DMS153 treated with DMSO at 0.1 percent for 48 hours (cell line): ENCODE measurements around the gene DNAJB12.
"Not testable (repeated sequence)": the region's sequence is repeated elsewhere in the genome, so short reads cannot be mapped to it uniquely, and the experiment has no call there.

ENCODE experiments used
- DNase-seq: peaks from one replicate; lab custom pipeline; 2025; ENCODE audit not compliant: unreplicated experiment; lab: John Stamatoyannopoulos, UW

DNAJB12 gene

DNA sequence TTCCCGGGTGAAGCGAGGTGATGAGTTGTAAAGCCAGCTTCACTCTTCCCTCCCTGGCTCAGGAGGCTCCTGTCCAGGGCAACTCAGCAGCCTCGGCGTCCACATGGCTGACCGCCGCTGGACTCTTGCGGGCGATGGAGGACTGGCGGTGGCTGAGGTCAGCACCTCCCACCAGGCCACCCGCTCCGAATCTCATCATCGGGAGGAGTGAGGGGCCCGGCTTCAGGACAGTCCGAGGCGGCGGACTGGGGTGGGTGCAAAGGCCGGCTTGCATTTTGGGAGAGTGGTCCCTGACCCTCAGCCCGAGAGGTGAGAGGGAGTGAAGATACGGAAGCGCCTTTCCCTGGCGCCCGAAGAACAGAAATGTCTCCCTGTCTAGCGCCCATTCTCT lies 759 bp downstream of the DNAJB12 start:
- no peak for DNase-seq

DNA sequence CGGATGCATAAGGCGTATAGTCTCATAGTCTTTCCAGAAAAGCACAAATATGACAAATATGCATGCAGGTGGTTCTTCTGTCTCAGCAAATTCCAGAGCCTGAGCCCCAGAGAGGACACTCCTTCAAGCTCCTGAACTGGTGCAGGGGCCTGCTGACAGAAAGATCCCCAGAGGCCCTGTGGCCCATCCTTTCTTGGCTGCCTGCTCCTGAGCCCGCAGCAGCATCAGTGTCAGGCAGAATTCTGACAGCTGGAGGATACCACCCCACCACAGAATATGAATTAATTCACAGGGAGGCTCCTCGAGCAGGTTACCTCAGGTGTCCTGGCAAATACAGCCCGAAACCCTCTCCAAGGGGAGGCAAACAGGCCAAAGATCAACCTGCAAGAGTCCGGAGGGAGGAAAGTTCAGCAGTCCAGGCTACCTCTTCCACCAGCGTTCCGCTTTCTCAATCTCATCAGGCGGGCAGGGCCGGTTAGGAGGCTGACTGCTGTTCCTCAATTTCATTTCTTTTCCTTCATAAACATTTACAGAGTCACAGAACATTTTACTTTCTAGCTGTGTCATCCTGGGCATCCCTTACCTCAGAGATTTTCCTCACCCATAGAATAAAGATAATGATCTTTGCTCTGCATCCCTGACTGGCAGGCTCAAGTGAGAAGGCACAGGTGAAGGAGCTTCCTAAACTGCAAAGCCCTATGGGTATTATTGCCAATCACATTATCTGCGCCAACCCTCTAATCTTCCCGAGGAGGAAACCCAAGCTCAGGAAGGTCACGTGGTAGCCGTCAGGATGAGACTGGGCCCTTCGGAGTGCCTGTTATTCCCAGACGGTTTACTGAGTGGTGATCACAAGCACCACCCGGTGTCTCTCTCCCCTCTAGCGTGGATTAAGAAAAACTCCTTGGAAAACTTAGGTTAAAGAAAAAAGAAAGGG lies 1.4 kb downstream of the DNAJB12 start:
- DNase-seq = no peak

DNA sequence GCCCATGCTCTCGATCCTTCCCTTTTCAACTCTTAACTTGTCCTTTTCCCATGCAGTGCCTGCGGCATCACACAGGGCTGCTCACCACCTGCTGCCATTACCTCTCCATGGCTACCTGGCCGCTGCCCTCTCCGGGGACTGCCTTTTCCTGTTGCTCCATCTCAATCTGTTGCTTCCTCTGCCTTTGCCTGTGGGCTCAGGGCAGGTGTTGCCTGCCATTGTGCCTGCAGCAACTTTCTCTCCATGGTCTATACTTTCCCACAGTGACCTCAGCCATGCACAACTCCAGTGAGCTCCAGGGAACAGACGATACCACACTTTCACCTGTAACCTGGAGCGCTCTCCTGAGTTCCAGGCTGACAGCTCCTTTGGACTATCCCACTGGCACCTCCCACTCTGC lies 3.2 kb downstream of the DNAJB12 start:
- no peak for DNase-seq

DNA sequence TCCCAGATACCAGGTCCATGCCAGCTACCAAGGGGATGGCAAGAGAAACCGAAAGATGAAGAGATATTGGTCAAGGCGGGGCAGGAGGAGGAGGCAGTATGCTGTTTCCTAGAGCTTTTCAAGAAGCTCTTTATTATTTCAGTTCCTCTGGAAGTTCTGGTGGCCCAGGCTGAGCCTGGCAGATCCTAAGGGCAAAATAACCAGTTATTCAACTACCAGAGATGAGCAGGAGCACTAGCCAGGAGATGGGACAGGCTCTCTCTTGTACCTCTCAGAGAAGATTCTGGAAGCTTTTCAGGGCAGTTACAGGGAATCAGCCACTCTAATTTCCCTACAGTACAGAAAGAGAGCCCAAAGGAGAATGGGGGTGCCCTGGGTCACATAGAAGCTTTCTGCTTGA lies 5.3 kb downstream of the DNAJB12 start:
- DNase-seq = no peak

DNA sequence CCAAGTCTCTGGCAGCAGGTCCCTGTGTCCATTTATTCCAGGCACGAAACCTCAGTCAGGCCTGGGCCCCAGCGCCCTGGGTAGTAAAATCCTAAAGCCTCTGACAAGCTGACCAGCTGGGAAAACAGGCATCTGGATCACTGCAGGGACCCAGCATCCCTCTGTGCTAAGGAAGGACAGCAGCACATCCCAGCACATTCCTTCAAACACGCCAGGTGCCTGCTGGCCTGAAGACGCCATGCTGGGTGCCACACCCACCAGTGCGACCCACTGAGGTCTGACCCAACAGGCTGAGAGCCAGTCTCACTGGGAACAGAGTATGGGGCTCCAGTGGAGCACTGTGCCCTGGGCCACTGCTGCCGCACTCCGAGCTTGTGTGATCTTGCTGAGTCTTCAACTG lies 6.4 kb downstream of the DNAJB12 start:
- no peak for DNase-seq

DNA sequence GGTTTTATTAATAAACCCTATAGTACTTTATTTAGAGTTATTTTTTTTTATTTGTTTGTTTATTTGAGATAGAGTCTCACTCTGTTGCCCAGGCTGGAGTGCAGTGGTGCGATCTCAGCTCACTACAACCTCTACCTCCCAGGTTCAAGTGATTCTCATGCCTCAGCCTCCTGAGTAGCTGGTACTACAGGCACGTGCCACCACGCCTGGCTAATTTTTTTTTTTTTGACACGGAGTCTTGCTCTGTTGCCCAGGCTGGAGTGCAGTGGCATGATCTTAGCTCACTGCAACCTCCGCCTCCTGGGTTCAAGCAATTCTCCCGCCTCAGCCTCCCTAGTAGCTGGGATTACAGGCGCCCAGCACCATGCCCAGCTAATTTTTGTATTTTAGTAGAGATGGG lies 8.6 kb downstream of the DNAJB12 start:
- not testable (repeated sequence) for DNase-seq

DNA sequence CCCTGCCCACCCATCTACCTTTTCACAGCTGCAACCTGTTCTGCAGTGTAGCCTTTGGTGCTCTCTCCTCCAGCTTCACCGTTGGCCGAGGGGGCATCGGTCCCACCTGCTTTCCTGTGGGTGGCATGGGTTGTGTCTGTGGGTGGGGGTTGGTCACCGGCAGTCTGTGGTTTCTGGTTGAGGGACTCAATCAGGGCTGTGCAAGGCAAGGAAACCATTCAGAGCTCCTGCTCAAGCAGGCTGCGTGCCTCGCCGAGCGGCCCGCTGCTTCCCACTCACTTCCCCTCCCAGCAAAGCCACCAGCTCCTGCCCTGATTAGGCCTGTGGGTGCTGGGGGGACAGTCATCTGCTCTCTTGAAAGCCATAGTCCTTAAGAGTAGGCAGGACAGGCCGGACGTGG lies 9.8 kb downstream of the DNAJB12 start:
- DNase-seq = no peak

DNA sequence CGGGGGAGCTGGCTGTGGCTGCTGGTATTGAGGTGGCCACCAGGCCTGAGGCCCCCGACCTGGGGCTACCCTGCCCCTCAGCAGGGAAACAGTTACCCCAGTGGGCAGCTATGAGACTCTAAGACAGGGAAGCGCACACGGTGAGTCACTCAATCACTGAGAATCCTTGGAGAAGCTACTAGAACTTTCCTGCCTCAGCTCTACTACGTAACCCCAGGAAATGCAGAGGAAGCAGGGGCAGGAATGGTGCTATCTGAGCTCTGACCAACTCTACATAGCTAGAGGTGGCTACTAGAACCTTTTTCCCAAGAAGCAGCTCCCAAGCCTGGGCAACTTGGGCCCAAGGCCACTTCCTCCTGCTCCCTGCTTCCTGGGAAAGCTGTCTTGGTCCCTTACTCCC lies 11.8 kb downstream of the DNAJB12 start:
- DNase-seq = no peak

DNA sequence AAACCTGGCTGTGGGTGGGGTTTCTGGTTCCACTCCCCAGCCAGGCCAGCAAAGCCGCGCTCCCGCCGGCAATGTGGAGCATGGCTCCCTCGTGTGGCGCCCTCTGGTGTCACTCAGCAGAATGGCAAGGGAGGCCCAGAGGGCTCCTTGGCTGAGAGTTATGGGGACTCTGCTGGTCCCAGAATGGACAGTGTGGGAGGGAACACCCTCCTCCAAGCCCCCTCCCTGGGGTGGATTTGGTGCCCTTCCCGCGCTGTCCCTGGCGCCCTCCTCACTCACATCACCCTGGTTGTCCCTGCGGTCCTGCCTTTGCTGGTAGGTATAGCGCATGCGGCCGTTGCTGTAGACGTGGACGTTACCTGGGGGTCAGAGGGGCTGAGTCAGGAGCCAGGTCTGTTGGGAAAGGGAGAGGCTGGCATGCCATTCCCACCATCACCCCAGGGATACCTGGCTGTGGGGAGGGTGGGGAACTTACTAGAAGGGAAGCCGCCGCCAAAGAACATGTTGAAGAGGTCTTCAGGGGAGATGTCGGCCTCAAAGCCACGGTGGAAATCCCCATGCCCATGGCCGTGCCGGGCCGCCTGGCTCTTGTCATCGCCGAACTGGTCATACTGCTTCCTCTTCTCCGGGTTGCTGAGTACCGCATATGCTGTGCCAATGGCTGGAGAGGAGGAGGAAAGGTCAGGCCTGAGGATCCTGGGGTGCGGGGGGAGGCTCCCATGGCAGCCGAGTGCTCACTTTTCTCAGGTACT lies 14.0 kb downstream of the DNAJB12 start:
- DNase-seq = no peak

DNA sequence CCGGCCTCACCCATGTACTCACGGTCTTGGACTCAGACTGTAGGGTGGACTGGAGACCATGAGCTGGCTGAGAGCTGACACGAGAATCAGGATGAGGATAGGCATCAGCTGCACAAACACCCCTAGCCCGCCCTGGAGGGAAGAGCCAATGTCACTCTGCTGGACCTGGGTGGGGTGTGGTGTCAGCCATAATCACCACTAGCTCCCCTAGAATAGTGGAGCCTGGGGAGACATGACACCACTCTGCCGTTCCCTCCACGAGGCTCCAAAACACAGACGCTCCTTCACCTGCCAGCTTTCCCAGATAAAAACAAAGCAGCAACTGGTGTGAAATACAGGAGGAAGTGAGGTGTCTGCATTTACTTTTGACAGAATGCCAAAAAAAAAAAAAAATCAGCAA lies 16.5 kb downstream of the DNAJB12 start:
- no peak for DNase-seq

DNA sequence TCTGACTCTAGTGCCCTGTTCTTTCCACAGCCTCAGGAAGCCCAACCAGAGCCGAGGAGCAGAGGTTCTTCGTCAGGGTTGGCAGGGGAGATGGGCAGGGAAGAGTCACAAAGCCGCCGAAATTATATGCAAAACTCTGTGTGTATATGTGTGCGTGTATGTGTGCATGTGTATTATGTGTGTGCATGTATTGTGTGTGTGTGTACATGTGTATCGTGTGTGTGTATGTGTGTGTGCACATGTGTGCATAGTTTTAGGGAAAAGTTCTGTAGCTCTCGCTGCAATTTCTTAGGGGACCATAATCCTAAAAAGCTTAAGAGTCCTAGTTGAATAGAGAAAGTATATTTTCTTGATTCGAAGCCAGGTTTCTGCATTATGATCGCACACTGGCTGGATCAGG lies 17.0 kb downstream of the DNAJB12 start:
- DNase-seq = no peak

DNA sequence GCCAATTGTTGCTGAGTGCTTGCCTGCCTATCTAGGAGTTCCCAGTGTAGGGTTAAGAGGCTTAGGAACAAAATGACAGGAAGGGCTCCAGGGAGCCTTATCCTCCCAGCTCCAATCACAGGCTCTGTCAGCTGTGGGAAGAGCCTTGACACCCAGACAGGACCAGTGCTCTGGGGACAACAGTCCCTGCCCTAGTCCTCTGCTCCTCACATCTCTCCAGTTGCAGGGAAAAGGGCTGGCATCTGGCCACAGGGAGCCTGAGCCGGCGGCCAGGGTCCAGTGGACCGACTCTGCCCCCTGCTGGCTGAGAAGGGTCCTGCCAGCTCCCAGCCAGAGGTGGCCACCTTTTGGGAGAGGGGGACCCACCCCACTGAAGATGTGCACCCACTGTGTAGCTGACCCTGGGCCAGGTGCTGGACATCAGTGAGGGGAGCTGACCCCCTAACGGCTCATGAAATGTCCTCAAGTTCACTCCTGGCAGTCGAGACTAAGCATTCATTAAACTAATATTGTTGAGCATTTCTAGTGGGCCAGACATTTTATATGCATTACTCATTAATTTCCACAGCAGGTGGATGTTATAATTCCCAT lies 17.6 kb downstream of the DNAJB12 start:
- DNase-seq = peak; percentile 37

DNA sequence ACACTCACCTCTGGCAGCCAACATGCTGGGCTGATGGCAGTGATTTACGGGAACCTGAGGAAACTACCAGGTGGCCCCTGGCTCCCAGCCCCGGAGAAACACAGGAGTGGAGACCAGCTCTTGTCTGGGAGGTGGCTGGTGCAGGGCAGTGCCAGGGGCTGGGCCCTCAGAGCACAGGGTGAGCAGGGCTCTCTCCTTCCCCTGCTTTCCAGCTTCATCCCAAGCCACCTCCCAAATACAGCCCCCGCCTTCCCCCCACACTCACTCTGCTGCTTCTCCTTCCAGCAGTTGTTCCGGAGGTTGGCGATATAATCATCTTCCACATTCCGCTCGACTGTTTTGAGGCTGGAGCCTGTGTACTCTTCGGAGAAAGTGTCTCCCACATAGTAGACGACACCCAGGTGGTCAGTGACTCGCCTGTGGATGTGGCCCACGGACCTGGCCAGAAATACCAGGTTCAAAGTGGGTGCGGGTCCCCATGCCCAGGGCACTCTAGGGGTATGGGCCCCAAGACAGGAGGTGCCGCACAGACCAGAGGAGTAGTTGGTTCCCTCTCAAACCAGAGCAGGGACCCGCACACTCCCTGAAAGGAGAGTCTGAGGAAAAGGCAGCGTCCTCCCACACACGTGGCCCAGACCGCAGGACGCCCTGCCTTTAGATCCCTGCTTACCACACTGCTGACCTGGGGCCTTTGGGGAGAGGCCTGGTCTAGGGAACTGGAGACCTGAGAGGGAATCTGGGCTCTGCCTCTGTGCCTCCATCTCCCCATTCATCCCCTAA lies 18.3 kb downstream of the DNAJB12 start:
- DNase-seq = no peak

DNA sequence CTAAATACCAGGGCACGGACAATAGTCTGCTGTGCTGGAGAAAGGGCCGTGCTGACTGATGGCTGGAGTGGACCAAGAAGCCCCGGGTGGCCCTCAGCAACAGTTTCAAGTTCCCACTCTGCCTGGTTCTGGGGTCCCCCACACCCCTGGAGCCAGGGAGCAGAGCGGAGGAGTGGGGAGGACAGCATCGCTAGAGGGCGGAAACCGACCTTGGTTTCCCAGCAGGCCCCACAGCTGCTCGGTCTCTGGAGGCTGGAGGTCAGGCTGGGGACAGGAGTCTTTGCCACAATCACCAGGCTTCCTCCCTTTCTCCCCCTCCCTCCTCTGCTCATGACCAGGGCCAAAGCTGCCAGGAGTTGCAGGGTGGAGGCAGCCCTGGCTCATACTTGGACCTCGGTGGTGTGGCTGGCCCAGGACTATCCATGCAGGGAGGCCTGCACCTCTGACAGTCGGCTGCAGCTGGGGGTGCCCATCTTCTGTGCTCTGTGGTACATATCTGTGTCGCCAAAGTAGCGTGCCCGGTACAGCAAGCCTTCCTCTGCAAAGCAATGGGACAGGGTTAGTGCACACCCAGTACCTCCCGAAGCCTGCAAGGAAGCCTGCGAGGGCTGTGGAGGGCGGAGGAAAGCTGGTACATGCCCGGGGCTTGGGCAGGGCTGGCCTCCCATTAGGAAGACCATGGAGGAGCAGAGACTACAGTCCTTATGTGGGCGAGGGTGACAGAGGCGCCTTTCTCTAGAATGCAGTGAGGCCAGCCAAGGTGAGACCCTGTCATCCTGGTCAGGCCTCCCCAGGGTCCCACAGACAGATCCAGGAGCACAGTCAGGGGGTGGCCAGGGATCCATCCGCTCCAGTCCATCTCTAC lies 19.1 kb downstream of the DNAJB12 start:
- no peak for DNase-seq

DNA sequence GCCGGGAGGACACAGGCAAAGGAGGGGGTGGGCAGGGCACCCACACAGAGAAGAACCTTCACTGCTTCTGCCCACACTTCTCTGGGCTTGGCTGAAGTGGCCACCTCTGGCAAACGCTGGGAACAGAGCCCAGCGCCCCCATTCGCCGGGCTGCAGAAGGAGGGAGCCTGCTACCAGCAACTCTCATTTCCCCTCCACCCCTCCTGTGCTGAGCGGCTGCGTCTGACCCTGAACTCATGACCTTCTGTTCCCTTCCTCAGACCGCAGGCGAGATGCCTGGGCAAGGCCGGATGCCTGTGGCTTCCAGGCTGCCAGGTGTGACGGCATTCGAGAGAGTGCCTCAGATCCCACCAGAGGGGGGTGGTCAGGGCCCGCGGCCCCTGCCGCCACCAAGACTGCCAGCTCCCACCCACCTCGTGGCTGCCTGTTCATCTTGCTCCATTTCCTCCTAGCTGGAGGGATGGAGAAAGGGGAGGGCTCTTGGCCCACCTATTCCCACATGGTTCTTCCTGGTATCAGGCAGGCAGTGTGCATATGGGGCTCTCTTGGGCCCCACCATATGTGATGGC lies 19.8 kb downstream of the DNAJB12 start:
- no peak for DNase-seq

DNA sequence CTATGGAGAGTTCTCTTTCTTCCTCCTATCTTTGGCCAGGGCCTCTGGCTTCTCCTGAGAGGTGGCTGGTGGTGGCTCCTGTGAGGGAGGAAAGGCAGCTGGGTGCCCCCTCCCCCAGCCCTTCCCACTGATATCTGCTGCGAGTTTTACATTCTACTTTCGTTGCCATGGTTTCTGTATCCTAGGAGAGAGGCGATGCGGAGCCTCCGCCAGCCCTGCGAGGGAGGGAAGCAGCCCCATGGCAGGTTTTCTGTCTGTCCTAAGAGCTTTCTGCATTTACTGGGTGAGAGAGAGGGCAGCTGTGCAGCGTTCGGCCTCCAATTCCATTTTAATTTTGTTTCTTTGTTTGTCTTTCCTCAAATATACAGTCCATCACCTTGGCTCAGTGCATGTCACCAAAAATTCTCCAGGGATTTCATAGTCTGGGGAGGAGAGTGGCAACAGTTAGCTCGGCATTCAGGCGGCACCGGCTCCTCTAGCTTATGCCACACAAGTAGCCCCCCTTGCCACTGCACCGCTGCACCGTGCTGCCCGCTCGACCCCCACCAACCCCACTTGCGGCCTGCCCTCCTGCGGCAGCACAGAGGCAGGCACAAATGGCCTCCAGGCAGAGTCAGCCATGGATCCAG lies 20.4 kb downstream of the DNAJB12 start:
- peak; percentile 89 for DNase-seq

DNA sequence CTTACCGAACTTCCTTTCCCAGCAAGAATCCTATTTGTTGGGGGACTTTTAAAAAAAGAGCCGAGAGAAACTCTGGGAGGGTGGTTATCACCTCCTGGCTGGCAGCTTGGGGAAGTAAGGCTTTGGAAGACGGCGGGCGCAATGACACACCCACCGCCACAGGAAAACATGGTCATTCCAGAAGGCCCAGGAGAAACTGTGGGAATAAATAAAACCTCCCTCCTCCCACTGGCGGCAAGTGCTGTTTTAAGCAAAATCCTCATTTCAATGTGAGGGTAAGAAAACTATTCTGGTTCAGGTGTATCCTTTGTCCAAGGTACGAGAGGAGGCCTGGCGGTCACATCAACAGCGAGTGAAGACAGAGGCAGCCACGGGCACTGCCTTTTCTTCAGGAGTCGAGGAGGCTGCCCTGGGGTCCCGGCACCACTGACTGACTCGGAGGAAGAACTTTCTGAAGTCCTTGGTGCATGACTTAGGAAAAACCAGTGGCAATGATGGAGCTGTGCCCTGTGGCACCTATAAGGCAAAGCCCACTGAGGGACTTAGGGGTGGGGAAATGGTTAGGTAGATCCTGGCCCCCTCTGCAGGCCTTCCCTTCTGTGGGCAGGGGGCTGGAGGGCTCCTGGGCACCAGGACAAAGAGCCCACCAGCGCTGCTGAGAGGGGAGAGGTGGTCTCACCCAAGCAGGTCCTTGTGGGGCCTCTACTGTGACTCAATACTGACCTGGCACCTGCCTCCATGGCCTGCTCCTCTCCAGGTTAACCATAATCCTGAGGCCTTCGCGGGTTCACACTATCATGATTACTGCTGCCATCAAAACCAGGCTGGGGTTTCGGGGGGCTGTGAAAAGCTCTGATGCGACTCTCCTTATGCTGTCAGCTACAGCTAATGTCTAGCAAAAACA lies 21.4 kb downstream of the DNAJB12 start:
- no peak for DNase-seq

DNA sequence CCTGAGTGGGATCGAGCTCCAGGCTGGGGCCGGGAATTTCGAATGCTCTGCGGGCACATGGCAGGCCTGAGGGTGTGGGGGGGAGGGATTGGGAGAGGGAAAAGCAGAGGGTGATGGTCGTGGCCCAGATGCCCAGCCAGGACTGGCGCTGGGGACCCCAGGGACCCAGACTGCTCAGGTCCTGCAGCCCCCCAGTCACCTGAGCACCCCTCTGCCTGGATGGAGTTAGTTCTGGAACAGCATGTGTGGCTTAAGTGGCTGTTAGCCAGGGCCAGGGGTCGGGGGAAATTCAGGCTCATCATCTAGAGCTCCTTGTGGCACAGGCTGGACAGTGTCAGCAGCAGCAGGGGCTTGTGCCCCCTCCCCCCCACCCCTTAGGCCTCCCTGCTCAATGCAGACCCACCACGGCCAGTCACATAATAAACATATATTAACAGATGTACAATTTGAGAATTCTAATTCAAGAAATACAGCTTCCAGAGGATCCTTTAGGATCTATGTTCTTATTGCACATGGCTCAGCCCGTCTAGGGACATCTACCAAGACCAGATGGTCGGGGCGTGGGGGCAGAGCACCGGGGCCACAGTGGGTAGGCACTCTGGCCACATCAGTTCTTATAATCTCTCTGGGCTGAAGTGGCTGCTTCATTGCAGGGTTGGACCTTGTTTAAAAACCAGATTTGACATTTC lies 22.2 kb downstream of the DNAJB12 start:
- no peak for DNase-seq
